GM12892 (cell line): ENCODE measurements around the gene ABCB8.

Source experiments
- POLR2A ChIP-seq: IDR thresholded peaks from 2 replicates; pipeline ENCODE4 v1.6.1; 2011; ENCODE audit warnings: low read depth, low read length, control low read depth
- TAF1 ChIP-seq: IDR thresholded peaks from 2 replicates; pipeline ENCODE4 v1.6.1; 2011; ENCODE audit warnings: low read depth, mild to moderate bottlenecking, control low read depth, low read length, borderline replicate concordance

- no peak for TF ChIP-seq POLR2A
- no peak for TF ChIP-seq TAF1
These were observed 6.2 kb downstream of the ABCB8 start for GRCh38 chr7:151034312-151035025.
